ENCODE data around the gene TBC1D22B. TPM values are rescaled to one million over a fixed set of nuclear protein-coding genes. Genes with fewer than 3 reads are reported as not detected.
A peak's percentile ranks its signal among the peaks of the same experiment; 100 is the strongest.

TBC1D22B gene
- total RNA-seq, 6 experiments from 2014 or later: 1.3 to 4.0 (median 2.8) TPM

- H3K27me3 ChIP-seq: no peaks in the 10 kb centered on the region
- H3K36me3 ChIP-seq: no peaks in the 10 kb centered on the region
- peak overlapping the region in 1 of 3 donors; percentile 49 for H3K27ac ChIP-seq
- TF ChIP-seq POLR2A (IDR thresholded peaks at IDR 0.05): no peak
- TF ChIP-seq, protein P1, sequence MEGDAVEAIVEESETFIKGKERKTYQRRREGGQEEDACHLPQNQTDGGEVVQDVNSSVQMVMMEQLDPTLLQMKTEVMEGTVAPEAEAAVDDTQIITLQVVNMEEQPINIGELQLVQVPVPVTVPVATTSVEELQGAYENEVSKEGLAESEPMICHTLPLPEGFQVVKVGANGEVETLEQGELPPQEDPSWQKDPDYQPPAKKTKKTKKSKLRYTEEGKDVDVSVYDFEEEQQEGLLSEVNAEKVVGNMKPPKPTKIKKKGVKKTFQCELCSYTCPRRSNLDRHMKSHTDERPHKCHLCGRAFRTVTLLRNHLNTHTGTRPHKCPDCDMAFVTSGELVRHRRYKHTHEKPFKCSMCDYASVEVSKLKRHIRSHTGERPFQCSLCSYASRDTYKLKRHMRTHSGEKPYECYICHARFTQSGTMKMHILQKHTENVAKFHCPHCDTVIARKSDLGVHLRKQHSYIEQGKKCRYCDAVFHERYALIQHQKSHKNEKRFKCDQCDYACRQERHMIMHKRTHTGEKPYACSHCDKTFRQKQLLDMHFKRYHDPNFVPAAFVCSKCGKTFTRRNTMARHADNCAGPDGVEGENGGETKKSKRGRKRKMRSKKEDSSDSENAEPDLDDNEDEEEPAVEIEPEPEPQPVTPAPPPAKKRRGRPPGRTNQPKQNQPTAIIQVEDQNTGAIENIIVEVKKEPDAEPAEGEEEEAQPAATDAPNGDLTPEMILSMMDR (IDR thresholded peaks at IDR 0.05): no peak
- ATAC-seq (no peak), DNase-seq (no peak)
- peaks cover 0 to 28% (median 7%) of the 10 kb centered on the region in 4 donors for H3K4me1 ChIP-seq
- no peak overlapping the region for H3K4me3 ChIP-seq
- WGBS (ENCODE audit: insufficient coverage, low coverage, low lambda C conversion rate, missing lambda C conversion rate): 95% methylated on average over 5 of the region's 5 CpGs
- intact Hi-C loops (cut with DNase I): no loop called here
- no peaks in the 10 kb centered on the region for H3K9me3 ChIP-seq
Observed at GRCh38 chr6:37241775-37242428, 15.7 kb upstream of the TBC1D22B start.

GRCh38 chr6:37242429-37243052 lies 15.0 kb upstream of the TBC1D22B start:
- DNase-seq: no peak
- WGBS (ENCODE audit: insufficient coverage, low coverage, low lambda C conversion rate, missing lambda C conversion rate): 100% methylated on average over 1 of the region's 1 CpG

DNA sequence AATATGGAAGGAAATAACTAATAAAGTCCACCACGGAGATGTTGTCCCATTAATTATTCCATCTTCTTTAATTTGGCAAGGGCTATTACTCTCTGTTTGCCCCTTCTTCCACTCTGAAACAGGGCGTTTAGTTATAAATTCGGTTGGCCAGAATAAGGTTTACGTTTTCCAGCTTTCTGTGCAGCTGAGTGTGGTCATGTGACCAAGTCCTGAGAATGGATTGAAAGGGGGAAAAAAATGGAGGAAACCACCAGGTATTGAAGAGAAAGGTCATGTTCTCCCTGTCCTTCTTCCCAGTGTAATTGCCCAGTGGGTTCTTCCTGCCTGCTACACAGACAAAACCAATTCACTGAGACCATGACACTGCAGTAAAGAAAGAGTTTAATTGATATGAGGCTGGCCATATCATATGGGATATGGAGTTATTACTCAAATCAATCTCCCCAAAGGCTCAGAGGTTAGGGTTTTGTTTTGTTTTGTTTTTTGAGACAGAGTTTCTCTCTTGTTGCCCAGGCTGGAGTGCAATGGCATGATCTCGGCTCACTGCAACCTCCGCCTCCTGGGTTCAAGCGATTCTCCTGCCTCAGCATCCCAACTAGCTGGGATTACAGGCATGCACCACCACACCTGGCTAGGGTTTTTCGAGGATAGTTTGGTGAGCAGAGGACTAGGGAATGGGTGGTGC lies 14.3 kb upstream of the TBC1D22B start:
- H3K36me3 ChIP-seq: no peaks in the 10 kb centered on the region
- peak overlapping the region; percentile 72 to 95 (median 90) for H3K27ac ChIP-seq
- no peaks in the 10 kb centered on the region for H3K27me3 ChIP-seq
- H3K9me3 ChIP-seq: no peaks in the 10 kb centered on the region
- peaks cover 0 to 28% (median 7%) of the 10 kb centered on the region in 4 donors for H3K4me1 ChIP-seq
- intact Hi-C loops (cut with DNase I): no loop called here
- ATAC-seq (no peak), DNase-seq (no peak)
- no peak overlapping the region for H3K4me3 ChIP-seq
- TF ChIP-seq, protein P1 (IDR thresholded peaks at IDR 0.05): no peak
- TF ChIP-seq POLR2A (IDR thresholded peaks at IDR 0.05): no peak
- WGBS (ENCODE audit: insufficient coverage, low coverage, low lambda C conversion rate, missing lambda C conversion rate): 89% methylated on average over 7 of the region's 8 CpGs

More at GRCh38 chr6:37242429-37243052, 15.0 kb upstream of the TBC1D22B start:
- Histone ChIP-seq H3K4me1 (peaks cover 0 to 28% (median 7%) of the 10 kb centered on the region in 4 donors), H3K9me3 (no peaks in the 10 kb centered on the region), H3K36me3 (no peaks in the 10 kb centered on the region), H3K27ac (peak overlapping the region in 1 of 3 donors; percentile 49), H3K27me3 (no peaks in the 10 kb centered on the region), H3K4me3 (no peak overlapping the region)
- intact Hi-C loops (cut with DNase I): no loop called here
- TF ChIP-seq, protein P1 (IDR thresholded peaks at IDR 0.05): no peak
- TF ChIP-seq POLR2A (IDR thresholded peaks at IDR 0.05): peak; percentile 19
- ATAC-seq: peak in 1 of 4 donors; percentile 34

DNA sequence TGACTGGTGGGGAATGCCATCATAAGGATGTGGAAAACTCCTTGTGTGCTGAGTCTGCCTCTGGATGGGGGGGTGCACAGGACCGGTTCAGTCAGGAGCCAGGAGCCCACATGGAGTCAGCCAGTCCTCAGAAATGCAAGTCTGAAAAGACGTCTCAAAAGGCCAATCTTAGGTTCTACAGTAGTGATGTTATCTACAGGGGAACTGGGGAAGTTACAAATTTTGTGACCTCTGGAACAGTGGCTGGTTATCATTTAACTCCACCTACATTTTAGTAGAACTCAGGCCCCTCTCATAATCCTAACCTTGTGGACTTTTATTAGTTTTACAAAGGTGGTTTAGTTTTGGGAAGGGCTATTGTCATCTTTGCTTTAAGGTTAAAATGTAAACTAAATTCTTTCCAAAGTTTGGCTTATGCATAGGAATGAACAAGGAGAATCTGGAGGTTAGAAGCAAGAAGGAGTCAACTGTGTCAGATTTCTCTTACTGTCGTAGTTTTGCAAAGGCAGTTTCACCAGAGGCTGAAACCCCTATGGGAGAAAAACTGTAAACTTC lies 13.7 kb upstream of the TBC1D22B start:
- no peak overlapping the region for H3K4me3 ChIP-seq
- H3K27ac ChIP-seq: peak overlapping the region; percentile 72 to 95 (median 90)
- H3K9me3 ChIP-seq: no peaks in the 10 kb centered on the region
- peak in 2 of 4 donors; percentile 2 to 14 for ATAC-seq
- no peaks in the 10 kb centered on the region for H3K27me3 ChIP-seq
- no peak for DNase-seq
- peaks cover 0 to 28% (median 7%) of the 10 kb centered on the region in 4 donors for H3K4me1 ChIP-seq
- TF ChIP-seq POLR2A (IDR thresholded peaks at IDR 0.05): no peak
- TF ChIP-seq, protein P1 (IDR thresholded peaks at IDR 0.05): no peak
- intact Hi-C loops (cut with DNase I): no loop called here
- WGBS (ENCODE audit: insufficient coverage, low coverage, low lambda C conversion rate, missing lambda C conversion rate): 21% methylated on average over 2 of the region's 3 CpGs
- no peaks in the 10 kb centered on the region for H3K36me3 ChIP-seq
